Panc1 (cell line): ENCODE data around the gene BIK. TPM values are rescaled to one million over a fixed set of nuclear protein-coding genes. Genes with fewer than 3 reads are reported as not detected.

Experiments used
- ATAC-seq: fragments of 200-7000 bp; cut with Tn5 transposase; 2 replicates; pipeline ENCODE4 v1.9.1; 2020; ENCODE audit warnings: mild to moderate bottlenecking, moderate library complexity
- BruUV-seq: library from RNA; stranded (reverse); fragments of 400-500 nt; replicated peaks from 2 replicates; lab custom pipeline; 2021; lab: Mats Ljungman, UMichigan
- CTCF ChIA-PET: fragments of 300-600 bp; sonication (Branson Sonifier 250); formaldehyde crosslinking; loops from one replicate; lab custom pipeline; 2022; ENCODE audit warnings: antibody characterized with exemption; lab: Charles Lee
- POLR2A ChIA-PET: fragments of 300-600 bp; sonication (Branson Sonifier 250); formaldehyde crosslinking; loops from one replicate; lab custom pipeline; 2022; ENCODE audit warnings: antibody characterized with exemption; lab: Charles Lee
- DNase-seq: peaks from one replicate; pipeline ENCODE4 v3.0.0-alpha.2; 2010; ENCODE audit warnings: low read depth, low spot score
- H3K27ac ChIP-seq: 2 replicates; pipeline ENCODE4 v1.5.1; 2011; ENCODE audit warnings: mild to moderate bottlenecking, low read length, inconsistent platforms
- H3K27me3 ChIP-seq: fragments of 200-500 bp; sonication (Bioruptor generic); 2 replicates; pipeline ENCODE4 v1.6.0; 2014; ENCODE audit warnings: low read length, inconsistent platforms; ENCODE audit not compliant: control insufficient read depth, insufficient read depth
- H3K36me3 ChIP-seq: fragments of 200-500 bp; sonication (Bioruptor generic); 2 replicates; pipeline ENCODE4 v1.5.1; 2014; ENCODE audit warnings: inconsistent platforms, mild to moderate bottlenecking, low read length, moderate library complexity; ENCODE audit not compliant: control insufficient read depth, insufficient read depth
- H3K4me1 ChIP-seq: 2 replicates; pipeline ENCODE4 v1.5.1; 2011; ENCODE audit warnings: inconsistent platforms, mild to moderate bottlenecking, low read length, moderate library complexity; ENCODE audit not compliant: control insufficient read depth, insufficient read depth
- H3K4me3 ChIP-seq, 2 experiments: 2 replicates each; pipeline ENCODE4 v1.5.1; 2011 to 2012; ENCODE audit warnings: low read depth in 2 of 2, low read length in 2 of 2, mild to moderate bottlenecking in 2 of 2, inconsistent platforms in 1 of 2, moderate library complexity in 1 of 2
- H3K9me3 ChIP-seq: fragments of 200-500 bp; sonication (Bioruptor generic); 2 replicates; pipeline ENCODE4 v1.5.1; 2014; ENCODE audit warnings: low read depth, mild to moderate bottlenecking, inconsistent platforms, low read length, moderate library complexity; ENCODE audit not compliant: control insufficient read depth, insufficient read depth
- CTCF ChIP-seq: fragments of 450-650 bp; IDR thresholded peaks from 2 replicates; pipeline ENCODE4 v1.5.1; 2017; ENCODE audit warnings: mild to moderate bottlenecking
- POLR2AphosphoS5 ChIP-seq: IDR thresholded peaks from 2 replicates; pipeline ENCODE4 v1.6.1; 2012; ENCODE audit warnings: mild to moderate bottlenecking, low read depth, low read length, moderate library complexity
- REST ChIP-seq, 2 experiments: IDR thresholded peaks; 2 replicates each; pipeline ENCODE4 v1.6.1; 2011 to 2012; ENCODE audit warnings: low read depth in 2 of 2, control low read depth in 1 of 2, low read length in 1 of 2, mild to moderate bottlenecking in 1 of 2, moderate library complexity in 1 of 2; ENCODE audit not compliant: insufficient read depth in 1 of 2
- SIN3A ChIP-seq: IDR thresholded peaks from 2 replicates; pipeline ENCODE4 v1.6.1; 2012; ENCODE audit warnings: low read depth, mild to moderate bottlenecking, low read length, moderate library complexity, borderline replicate concordance; ENCODE audit not compliant: insufficient read depth
- TCF7L2 ChIP-seq: IDR thresholded peaks from 2 replicates; pipeline ENCODE4 v1.6.1; 2011; ENCODE audit warnings: mild to moderate bottlenecking, low read depth, low read length, inconsistent platforms
- in situ Hi-C: cut with HindIII; loops from 2 replicates; pipeline ENCODE4 v1.10.0; 2016; ENCODE audit warnings: low sequenced_read_pairs, low pct_unique_long_range_greater_than_20kb
- intact Hi-C: fragments of 100-400 bp; cut with micrococcal nuclease; formaldehyde crosslinking; loops from one replicate; pipeline ENCODE4 v1.10.0; 2022; ENCODE audit not compliant: unreplicated experiment
- total RNA-seq: library from RNA; stranded (reverse); gene quantifications from one replicate; pipeline ENCODE4 v1.2.1, GENCODE V29; 2021; ENCODE audit not compliant: unreplicated experiment

The BIK gene
- total RNA-seq, 1 experiment from 2014 or later: 0.18 TPM

- DNase-seq (no peak), ATAC-seq (no peak)
- Histone ChIP-seq H3K9me3 (no peaks in the 10 kb centered on the region), H3K27ac (no peak overlapping the region), H3K36me3 (no peaks in the 10 kb centered on the region), H3K4me3 (no peak overlapping the region), H3K27me3 (no peaks in the 10 kb centered on the region), H3K4me1 (no peaks in the 10 kb centered on the region)
- in situ Hi-C loops: no loop called here
- no peak for TF ChIP-seq POLR2AphosphoS5
- TF ChIP-seq SIN3A: no peak
- no peak for TF ChIP-seq CTCF
- no peak for TF ChIP-seq REST (IDR thresholded peaks at IDR 0.05; ENCODE audit: insufficient read depth in 1 of 2, low read depth in 2 of 2, low read length in 1 of 2)
- no peak for TF ChIP-seq TCF7L2
- ChIA-PET CTCF (no interaction called here), POLR2A (no interaction called here)
- BruUV-seq: no TSS peak
- intact Hi-C loops: no loop called here
These were observed 12.2 kb upstream of the BIK start for GRCh38 chr22:43098356-43098755.

- ChIA-PET POLR2A (no interaction called here), CTCF (no interaction called here)
- H3K4me1 ChIP-seq: no peaks in the 10 kb centered on the region
- no peak overlapping the region for H3K27ac ChIP-seq
- no peaks in the 10 kb centered on the region for H3K27me3 ChIP-seq
- no peak for ATAC-seq
- H3K9me3 ChIP-seq: no peaks in the 10 kb centered on the region
- no peaks in the 10 kb centered on the region for H3K36me3 ChIP-seq
- H3K4me3 ChIP-seq: no peak overlapping the region
- intact Hi-C loops: no loop called here
- TF ChIP-seq POLR2AphosphoS5 (no peak), CTCF (no peak), TCF7L2 (no peak), SIN3A (no peak), REST (IDR thresholded peaks at IDR 0.05; ENCODE audit: insufficient read depth in 1 of 2, low read depth in 2 of 2, low read length in 1 of 2) (no peak)
- DNase-seq: no peak
- no TSS peak for BruUV-seq
- in situ Hi-C loops: no loop called here
These were observed 11.5 kb upstream of the BIK start for GRCh38 chr22:43099095-43099494.
